ENCODE data around the gene MCUB.

The MCUB gene

GRCh38 chr4:109645874-109646710 lies 86.0 kb downstream of the MCUB start:
- TF ChIP-seq CTCF (IDR thresholded peaks at IDR 0.05; ENCODE audit: low read depth, low read length, missing control alignments) = no peak
- H3K4me3 ChIP-seq (replicated peaks; ENCODE audit: low read depth, low read length) = no peak overlapping the region
- no peak for DNase-seq (ENCODE audit: extremely low read depth, low read depth)

GRCh38 chr4:109648266-109648996 lies 88.4 kb downstream of the MCUB start:
- DNase-seq (ENCODE audit: extremely low read depth, low read depth) = no peak
- no peak for TF ChIP-seq CTCF (IDR thresholded peaks at IDR 0.05; ENCODE audit: low read depth, low read length, missing control alignments)
- H3K4me3 ChIP-seq (replicated peaks; ENCODE audit: low read depth, low read length) = no peak overlapping the region

GRCh38 chr4:109648997-109649575 lies 89.0 kb downstream of the MCUB start:
- no peak for TF ChIP-seq CTCF (IDR thresholded peaks at IDR 0.05; ENCODE audit: low read depth, low read length, missing control alignments)
- DNase-seq (ENCODE audit: extremely low read depth, low read depth) = no peak
- no peak overlapping the region for H3K4me3 ChIP-seq (replicated peaks; ENCODE audit: low read depth, low read length)

- H3K4me3 ChIP-seq (replicated peaks; ENCODE audit: low read depth, low read length) = no peak overlapping the region
- TF ChIP-seq CTCF (IDR thresholded peaks at IDR 0.05; ENCODE audit: low read depth, low read length, missing control alignments) = no peak
- no peak for DNase-seq (ENCODE audit: extremely low read depth, low read depth)
Observed at GRCh38 chr4:109649872-109650271, 89.8 kb downstream of the MCUB start.

- DNase-seq (ENCODE audit: extremely low read depth, low read depth) = no peak
- H3K4me3 ChIP-seq (replicated peaks; ENCODE audit: low read depth, low read length) = no peak overlapping the region
- no peak for TF ChIP-seq CTCF (IDR thresholded peaks at IDR 0.05; ENCODE audit: low read depth, low read length, missing control alignments)
Observed at GRCh38 chr4:109655396-109655795, 95.3 kb downstream of the MCUB start.

- TF ChIP-seq CTCF (IDR thresholded peaks at IDR 0.05; ENCODE audit: low read depth, low read length, missing control alignments) = no peak
- no peak overlapping the region for H3K4me3 ChIP-seq (replicated peaks; ENCODE audit: low read depth, low read length)
- DNase-seq (ENCODE audit: extremely low read depth, low read depth) = peak; percentile 17
Observed at GRCh38 chr4:109657854-109658418, 97.9 kb downstream of the MCUB start.
